ENCODE results near the gene SLC7A7. TPM values are rescaled to one million over a fixed set of nuclear protein-coding genes. Genes with fewer than 3 reads are reported as not detected.

Gene SLC7A7
- total RNA-seq, 1 donor from 2014 or later, result 5.6 TPM

DNA sequence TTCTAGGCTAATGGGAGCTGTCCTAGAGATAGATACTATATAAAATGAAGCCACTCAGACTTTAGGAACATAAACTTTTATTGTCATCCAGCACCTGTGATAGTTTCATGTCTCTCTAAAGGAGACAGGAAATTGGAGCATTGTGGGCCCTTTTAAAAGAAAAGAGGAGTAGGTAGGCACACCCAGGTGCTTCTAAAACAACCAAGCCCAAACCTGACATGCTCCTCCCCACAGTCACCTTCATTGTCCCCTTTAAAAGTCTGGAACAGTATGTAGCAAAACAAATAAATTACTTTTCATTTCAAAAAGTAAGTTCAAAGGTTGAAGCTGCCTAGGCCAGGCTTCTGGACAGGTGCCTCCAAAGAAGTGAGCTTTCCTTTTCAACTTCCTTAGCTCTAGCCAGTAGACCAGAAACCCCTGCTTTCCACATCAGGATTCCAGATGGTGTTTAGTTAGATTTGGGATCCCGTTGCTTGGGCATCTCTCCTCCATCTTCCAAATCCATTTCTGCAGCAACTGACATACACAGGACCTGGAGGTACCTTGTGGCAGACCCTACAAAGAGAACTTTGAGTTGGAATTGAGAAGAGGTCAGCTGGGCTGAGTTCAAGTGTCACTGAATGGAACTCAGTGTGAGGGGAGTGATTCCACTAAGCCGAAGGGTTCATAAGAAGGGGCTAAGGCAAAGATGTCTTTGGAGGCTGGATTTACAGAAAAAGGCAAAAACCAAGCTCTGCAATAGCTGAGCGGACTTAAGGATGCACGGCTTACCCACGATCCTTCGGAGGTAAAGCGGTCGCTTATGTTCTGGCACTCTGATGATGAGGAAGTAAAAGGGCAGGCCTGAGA, 41.8 kb downstream of the SLC7A7 start:
- no peak for DNase-seq (ENCODE audit: low read depth)
- H3K4me3 ChIP-seq (ENCODE audit: low read depth, low read length), result no peak overlapping the region
- TF ChIP-seq, protein P1, sequence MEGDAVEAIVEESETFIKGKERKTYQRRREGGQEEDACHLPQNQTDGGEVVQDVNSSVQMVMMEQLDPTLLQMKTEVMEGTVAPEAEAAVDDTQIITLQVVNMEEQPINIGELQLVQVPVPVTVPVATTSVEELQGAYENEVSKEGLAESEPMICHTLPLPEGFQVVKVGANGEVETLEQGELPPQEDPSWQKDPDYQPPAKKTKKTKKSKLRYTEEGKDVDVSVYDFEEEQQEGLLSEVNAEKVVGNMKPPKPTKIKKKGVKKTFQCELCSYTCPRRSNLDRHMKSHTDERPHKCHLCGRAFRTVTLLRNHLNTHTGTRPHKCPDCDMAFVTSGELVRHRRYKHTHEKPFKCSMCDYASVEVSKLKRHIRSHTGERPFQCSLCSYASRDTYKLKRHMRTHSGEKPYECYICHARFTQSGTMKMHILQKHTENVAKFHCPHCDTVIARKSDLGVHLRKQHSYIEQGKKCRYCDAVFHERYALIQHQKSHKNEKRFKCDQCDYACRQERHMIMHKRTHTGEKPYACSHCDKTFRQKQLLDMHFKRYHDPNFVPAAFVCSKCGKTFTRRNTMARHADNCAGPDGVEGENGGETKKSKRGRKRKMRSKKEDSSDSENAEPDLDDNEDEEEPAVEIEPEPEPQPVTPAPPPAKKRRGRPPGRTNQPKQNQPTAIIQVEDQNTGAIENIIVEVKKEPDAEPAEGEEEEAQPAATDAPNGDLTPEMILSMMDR (conservative IDR thresholded peaks at IDR 0.05; ENCODE audit: low read depth, low read length), result no peak

DNA sequence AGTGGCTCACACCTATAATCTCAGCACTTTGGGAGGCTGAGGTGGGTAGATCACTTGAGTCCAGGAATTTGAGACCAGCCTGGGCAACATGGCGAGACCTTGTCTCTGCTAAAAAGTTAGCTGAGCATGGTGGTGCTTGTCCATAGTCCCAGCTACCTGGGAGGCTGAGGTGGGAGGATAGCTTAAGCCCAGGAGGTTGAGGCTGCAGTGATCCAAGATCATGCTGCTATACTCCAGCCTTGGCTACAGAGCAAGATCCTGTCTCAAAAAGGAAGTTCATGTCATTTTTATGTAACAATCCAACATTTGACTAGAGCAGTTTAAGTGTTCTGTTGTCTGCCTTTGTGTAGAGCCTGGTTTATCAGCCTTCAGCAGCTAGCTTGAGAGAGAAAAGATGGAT, 42.5 kb downstream of the SLC7A7 start:
- no peak for DNase-seq (ENCODE audit: low read depth)
- no peak overlapping the region for H3K4me3 ChIP-seq (ENCODE audit: low read depth, low read length)
- TF ChIP-seq, protein P1 (conservative IDR thresholded peaks at IDR 0.05; ENCODE audit: low read depth, low read length), result no peak

DNA sequence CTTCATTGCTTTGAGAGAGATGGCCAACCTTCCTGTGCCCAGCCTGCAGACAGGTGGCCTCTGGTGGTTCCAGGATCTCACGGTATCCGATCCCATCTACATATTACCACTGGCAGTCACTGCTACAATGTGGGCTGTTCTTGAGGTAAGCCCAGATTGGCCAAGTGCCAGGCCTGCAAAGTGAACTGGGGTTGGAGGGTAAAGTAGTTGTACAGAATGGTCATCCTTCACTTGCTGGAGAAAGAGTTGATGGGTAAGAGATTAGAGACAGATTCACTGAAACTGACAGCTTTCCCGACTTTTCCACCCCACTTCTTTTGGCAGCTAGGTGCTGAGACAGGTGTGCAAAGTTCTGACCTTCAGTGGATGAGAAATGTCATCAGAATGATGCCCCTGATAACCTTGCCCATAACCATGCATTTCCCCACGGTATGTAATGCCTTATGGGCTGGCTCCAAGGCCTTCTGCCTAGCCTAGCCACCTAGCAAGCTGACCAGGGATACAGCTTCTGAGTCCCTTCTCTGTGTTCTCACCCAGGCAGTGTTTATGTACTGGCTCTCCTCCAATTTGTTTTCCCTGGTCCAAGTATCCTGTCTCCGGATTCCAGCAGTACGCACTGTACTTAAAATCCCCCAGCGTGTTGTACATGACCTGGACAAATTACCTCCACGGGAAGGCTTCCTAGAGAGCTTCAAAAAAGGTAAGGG, 44.6 kb downstream of the SLC7A7 start:
- TF ChIP-seq, protein P1 (conservative IDR thresholded peaks at IDR 0.05; ENCODE audit: low read depth, low read length), result no peak
- no peak overlapping the region for H3K4me3 ChIP-seq (ENCODE audit: low read depth, low read length)
- no peak for DNase-seq (ENCODE audit: low read depth)

DNA sequence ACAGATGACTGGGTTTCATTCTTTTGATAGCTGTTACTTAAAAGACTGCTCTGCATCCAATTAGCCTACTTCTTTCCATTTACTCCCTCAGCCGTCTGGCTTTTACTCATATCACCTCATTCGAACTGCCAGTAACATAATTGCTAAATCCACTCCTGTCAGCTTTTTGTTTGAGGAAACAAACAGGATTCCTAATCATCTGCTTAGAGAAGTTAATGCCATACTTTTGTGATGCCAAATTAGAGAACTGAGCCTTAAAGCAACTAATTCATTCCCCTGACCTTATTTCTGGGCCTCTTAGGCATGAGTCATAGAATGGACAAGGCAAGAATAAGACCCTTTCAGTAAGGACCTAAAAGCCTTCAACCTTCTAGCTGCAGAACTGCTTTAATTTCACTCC, 45.9 kb downstream of the SLC7A7 start:
- no peak overlapping the region for H3K4me3 ChIP-seq (ENCODE audit: low read depth, low read length)
- TF ChIP-seq, protein P1 (conservative IDR thresholded peaks at IDR 0.05; ENCODE audit: low read depth, low read length), result no peak
- DNase-seq (ENCODE audit: low read depth), result no peak

DNA sequence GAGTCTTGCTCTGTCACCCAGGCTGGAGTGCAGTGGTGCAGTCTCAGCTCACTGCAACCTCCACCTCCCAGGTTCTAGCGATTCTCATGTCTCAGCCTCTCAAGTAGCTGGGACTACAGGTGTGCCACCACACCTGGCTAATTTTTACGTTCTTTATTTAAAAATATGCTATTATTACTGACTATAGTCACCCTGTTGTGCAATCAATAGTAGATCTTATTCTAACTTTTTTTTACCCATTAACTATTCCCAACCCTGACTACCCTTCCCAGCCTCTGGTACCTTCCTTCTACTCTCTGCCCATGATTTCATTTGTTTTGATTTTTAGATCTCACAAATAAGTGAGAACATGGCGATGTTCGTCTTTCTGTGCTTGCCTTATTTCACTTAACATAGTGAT, 46.3 kb downstream of the SLC7A7 start:
- no peak overlapping the region for H3K4me3 ChIP-seq (ENCODE audit: low read depth, low read length)
- TF ChIP-seq, protein P1 (conservative IDR thresholded peaks at IDR 0.05; ENCODE audit: low read depth, low read length), result no peak
- DNase-seq (ENCODE audit: low read depth), result no peak

DNA sequence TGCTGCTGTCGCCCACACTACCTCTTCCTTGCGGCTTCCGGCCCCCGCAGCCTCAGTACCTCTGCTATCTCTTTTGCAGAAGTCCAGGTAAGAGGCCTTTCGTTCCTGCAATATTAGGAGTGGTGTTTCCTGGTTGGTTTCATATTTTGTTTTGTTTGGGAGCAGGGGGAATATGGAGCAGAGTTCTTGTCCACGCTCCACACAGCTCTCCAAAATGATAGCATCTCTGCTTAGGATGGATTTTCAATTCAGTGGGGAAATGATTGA, 48.0 kb downstream of the SLC7A7 start:
- peak overlapping the region; percentile 98 for H3K4me3 ChIP-seq (ENCODE audit: low read depth, low read length)
- TF ChIP-seq, protein P1 (conservative IDR thresholded peaks at IDR 0.05; ENCODE audit: low read depth, low read length), result no peak
- no peak for DNase-seq (ENCODE audit: low read depth)
